ENCODE data around the gene ENPP1.
"Not testable (repeated sequence)": the region's sequence is repeated elsewhere in the genome, so short reads cannot be mapped to it uniquely, and the experiment has no call there.

The ENPP1 gene

DNA sequence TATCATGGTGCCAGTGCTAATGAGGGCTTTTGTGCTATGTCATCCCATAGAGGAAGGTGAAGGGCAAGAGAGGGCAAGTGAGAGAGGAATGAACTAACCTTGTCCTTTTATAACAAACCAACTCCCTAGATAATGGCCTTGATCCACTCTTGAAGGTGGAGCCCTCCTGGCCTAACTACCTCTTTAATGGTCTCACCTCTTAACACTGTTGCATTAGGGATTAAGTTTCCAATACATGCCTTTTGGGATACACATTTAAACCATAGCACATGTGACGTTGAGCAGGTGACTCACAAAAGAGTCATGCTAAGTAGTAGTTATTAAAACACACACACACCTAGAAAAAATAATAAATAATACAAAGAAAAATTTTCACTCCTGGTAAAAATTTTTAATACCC is 106.4 kb downstream of the ENPP1 start:
- DNase-seq (ENCODE audit: insufficient read length, low spot score) (no peak), FAIRE-seq (no peak)
- no peak for TF ChIP-seq POLR2A (IDR thresholded peaks at IDR 0.05; ENCODE audit: low read depth, low read length)

DNA sequence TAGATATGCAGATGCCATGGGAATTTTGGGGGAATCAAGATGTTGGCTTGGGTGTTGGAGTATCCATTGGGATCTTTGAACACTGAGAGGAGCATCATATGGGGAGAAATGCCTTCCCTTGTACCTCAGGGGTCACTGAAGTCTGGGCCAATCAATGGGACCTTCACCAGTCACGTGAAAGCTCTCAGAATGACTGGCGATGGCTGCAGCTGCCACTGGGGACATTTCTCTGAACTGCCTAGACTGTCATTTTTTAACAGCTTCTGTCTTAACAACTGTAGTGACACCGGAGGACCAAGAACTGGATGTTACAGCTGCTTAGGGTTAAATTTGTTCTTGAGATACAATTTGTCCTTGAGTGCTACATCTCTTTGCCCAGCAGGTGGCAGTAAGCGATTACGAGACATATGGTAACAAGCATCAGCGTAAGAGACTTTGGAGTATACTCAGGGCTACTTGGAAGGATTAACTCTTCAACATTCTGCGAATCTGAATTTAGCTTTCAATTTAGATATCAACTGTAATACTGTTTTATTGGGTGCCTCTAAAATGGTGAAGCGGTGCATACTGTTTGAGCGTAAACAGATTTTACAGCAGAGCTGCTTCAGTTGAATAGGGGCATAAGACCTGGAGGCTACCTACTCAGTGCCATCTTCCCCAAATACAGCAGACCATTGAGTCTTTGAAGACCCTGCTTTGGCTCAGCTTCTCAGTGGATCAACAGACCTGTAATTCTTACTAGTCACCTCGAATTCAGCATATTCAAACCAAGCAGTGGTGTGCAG is 107.3 kb downstream of the ENPP1 start:
- DNase-seq (ENCODE audit: insufficient read length, low spot score) (peak; percentile 17), FAIRE-seq (peak; percentile 76)

DNA sequence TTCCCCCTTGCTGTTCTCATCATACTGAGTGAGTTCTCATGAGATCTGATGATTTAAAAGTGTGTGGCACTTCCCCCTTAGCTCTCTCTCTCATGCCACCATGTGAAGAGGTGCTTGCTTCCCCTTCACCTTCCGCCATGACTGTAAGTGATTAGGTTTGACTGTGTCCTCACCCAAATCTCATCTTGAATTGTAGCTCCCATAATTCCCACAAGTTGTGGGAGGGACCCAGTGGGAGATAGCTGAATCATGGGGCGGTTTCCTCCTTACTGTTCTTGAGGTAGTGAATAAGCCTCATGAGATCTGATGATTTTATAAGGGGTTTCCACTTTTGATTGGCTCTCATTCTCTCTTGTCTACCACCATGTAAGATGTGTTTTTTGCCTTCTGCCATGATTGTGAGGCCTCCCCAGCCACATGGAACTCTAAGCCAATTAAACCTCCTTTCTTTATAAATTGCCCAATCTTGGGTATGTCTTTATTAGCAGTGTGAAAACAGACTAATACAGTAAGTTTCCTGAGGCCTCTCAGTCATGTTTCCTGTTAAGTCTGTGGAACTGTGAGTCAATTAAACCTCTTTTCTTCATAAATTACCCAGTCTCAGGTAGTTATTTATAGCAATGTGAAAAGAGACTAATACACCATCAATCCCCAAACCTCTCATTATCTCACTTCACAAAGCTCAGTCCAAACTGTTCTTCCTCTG is 108.4 kb downstream of the ENPP1 start:
- not testable (repeated sequence) for DNase-seq (ENCODE audit: insufficient read length, low spot score); FAIRE-seq

More for the DNA sequence above, 107.3 kb downstream of the ENPP1 start:
- TF ChIP-seq POLR2A (IDR thresholded peaks at IDR 0.05; ENCODE audit: low read depth, low read length): no peak

DNA sequence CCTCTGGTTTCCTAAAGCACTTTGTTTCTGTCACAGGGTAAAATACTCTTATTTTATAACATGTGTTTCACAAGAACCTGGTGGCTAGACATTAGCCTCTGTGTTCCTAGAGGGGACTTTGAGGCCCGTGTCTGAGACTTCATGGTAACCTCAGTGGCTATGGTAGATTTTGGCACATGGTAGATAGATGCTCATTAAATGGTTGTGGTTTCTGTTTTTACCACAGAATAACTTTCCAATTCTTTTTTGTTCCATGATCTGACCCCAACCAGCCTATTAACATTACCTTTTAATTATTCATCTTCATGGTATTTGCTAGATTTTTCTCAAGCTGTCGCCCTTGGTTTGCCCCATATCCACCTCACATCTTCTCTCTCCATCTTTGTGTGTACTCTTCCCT is 109.0 kb downstream of the ENPP1 start:
- no peak for TF ChIP-seq POLR2A (IDR thresholded peaks at IDR 0.05; ENCODE audit: low read depth, low read length)
- DNase-seq (ENCODE audit: insufficient read length, low spot score) (no peak), FAIRE-seq (no peak)

DNA sequence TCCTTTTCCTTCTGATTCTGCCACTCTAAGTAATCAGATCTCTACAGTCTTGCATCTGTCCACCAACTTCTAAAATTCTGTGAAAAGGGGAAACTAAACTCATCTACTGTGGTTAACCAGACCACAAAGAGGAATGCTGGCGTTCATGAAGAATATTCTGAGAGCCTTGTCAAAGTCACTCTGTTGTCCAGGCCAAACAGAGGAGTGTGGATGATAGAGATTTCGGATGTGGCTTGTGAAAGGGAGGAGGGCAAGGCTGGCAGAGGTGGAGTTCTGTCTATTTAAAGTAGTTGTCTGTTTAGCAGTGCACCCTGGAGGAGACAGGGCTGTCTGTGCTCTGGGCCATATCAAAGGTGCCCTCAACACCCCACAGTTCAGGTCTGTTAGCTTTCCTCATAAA is 109.5 kb downstream of the ENPP1 start:
- no peak for TF ChIP-seq POLR2A (IDR thresholded peaks at IDR 0.05; ENCODE audit: low read depth, low read length)
- DNase-seq (ENCODE audit: insufficient read length, low spot score) (no peak), FAIRE-seq (no peak)

DNA sequence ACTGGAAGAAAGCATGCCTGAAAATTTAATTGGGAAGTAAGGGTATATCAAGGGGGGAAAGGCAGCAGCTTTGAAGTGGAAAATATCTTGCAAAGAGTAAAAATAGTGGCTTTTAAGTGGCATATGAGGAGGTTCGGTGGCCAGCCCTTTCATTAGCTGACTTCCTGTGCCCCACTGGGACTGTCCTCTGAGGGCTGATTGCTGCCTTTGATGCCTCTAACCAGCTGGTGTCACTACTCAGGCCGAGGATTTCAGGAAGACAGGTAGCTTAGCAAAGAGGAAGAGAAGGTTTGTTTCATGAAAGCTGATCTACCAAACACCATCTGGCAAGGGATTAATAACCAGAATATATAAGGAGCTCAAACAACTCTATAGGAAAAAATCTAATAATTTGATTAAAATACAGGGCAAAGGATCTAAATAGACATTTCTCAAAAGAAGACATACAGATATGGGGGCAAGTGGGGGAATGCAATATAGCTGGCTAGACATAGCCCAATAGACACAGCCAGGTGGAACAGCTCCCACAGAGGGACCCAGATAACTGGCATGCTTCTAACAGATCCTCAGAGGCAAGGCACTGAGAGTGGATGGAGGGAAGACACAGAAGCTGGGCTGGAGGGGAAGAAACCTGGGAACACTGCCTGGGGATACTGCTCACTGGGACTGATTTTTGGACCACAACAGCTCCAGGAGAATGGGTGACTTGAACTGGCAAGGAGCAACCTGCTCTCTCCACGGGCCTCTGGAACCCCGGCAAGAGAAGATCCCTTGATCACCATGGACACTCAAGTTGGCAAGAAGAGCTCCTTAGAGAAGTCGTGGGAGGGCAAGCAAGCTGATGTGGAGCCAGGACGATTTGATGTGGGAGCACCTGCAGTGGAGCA is 110.2 kb downstream of the ENPP1 start:
- no peak for FAIRE-seq
- no peak for DNase-seq (ENCODE audit: insufficient read length, low spot score)
- no peak for TF ChIP-seq POLR2A (IDR thresholded peaks at IDR 0.05; ENCODE audit: low read depth, low read length)

DNA sequence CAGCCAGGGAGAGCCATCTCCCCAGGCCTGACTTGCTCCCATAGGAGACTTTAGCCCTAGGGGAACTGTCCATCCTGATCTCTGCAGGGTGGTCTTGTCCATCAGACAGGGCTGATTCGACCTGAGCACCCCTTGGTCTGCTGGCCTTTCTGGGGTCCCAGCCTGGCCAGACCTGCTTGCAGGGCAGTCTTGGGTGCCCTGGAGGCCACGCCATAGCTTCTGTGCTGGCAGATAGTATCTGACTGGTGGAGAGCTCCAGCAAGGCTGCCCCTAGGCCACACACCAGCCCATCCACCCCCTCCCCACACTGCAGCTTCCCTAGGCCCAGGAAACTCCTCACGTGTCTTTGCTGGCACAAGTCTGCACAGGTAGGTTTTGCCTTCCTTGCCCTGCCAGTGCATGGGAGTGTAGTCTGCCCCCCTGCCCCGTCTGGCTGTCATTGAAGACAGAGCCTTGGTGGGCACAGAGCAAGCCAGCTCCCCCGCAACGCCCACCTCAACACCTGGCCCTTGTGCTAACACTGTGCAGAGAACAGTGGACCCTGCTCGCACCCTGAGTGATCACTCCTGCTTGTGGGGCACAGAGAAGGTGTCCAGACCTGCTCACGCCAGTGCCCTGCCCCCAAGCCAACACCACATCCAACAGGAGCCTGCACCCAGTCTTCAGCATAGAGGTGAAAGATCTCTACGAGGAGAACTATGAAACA is 111.0 kb downstream of the ENPP1 start:
- no peak for TF ChIP-seq POLR2A (IDR thresholded peaks at IDR 0.05; ENCODE audit: low read depth, low read length)
- DNase-seq (ENCODE audit: insufficient read length, low spot score) (no peak), FAIRE-seq (no peak)

DNA sequence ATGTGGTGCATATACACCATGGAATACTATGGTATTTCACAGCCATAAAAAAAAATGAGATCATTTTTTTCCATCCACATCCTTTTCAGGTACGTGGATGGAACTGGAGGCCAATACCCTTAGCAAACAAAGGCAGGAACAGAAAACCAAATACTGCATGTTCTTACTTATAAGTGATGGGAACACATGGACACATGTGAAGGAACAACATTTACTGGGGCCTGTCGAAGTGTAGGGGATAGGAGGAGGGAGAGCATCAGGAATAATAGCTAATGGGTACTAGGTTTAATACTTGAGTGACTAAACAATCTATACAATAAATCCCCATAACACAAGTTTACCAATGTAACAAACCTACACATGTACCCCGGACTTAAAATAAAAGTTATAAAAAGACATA is 112.8 kb downstream of the ENPP1 start:
- FAIRE-seq (no peak), DNase-seq (ENCODE audit: insufficient read length, low spot score) (no peak)
- no peak for TF ChIP-seq POLR2A (IDR thresholded peaks at IDR 0.05; ENCODE audit: low read depth, low read length)

DNA sequence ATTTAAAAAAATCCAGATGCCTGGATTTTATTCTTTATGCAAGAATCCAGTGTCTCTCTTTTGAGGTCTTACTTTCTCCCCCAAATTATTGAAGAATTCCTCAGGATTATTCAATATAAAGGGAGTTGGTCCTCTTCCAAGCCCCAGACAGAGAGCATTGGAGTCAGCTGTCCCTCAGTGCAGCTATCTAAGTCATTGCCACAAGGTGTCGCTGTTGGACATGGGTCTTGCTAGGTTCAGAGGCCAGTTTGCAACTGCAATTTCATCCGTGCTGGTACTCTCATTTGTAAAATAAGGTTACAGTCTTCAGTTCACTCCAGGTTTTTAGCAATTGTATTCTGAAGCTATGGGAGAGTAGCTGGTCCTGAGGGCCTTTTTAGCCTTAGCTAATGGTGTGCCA is 115.5 kb downstream of the ENPP1 start:
- TF ChIP-seq POLR2A (IDR thresholded peaks at IDR 0.05; ENCODE audit: low read depth, low read length): no peak
- DNase-seq (ENCODE audit: insufficient read length, low spot score) (no peak), FAIRE-seq (peak; percentile 68)

DNA sequence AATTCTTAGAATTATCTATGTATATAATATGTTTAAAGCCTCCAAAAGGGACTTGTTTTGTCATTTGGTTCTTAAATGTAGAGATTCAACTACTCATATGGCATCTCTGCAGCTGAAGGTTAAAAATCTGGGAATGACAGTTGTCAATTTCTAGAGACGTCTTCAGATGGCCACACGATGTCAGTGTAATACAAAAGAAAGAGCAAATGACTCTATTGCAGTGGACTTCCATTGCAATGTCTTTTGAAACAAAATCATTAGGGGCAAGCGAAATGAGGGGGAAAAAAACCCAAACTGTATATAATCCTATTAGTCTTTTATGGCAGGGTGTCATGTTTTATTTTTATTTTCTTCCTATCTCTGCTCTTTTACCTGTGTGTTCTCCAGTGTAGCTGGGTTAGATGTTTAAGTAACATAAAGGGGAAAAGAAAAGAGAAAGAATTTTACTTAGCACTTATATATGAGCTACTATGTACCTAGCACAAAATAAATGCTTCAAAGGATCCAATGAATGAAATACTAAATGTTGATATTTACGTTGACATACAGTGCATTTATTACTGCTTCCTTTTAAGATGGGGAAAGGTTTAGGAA is 117.2 kb downstream of the ENPP1 start:
- DNase-seq (ENCODE audit: insufficient read length, low spot score) (no peak), FAIRE-seq (no peak)
- TF ChIP-seq POLR2A (IDR thresholded peaks at IDR 0.05; ENCODE audit: low read depth, low read length): no peak

DNA sequence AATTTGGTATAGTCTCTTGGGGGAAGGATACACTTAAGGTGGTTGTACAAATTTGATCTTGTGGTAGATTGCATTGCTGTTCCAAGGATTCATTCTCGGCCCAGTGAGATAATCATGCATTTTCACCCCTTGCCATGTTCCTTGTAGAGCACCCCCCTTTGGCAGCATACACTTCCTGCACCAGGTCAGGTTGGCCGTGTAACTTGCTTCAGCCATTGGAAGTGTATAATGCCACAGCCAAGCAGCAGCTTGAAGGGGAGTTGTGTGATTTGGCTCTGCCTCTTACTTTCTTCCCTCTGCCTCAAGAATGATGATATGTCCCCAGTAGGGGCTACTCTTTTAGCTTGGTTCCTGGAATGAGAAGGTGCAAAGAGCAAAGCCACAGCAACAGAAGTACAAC is 121.4 kb downstream of the ENPP1 start:
- FAIRE-seq: no peak

DNA sequence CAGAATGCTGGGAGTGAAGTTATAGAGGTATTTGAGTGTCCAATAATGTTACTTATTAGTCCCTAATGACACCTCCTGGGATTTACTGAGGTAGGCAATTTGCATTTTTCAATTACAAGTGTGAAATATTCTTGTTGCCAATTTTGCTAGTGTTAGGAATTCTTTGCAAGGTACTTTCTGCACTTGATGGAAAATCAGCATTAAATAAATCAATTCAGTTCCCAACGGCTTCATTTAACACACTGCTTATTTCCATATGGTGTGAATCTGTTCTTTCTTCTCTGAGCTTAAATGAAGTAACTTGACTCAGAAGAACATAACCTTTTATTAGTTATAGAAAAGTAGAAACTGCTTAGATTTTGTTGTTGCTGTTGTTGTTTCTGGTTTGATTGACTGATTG is 122.2 kb downstream of the ENPP1 start:
- FAIRE-seq: no peak
- no peak for DNase-seq (ENCODE audit: insufficient read length, low spot score)
- TF ChIP-seq POLR2A (IDR thresholded peaks at IDR 0.05; ENCODE audit: low read depth, low read length): no peak

More for the DNA sequence above, 121.4 kb downstream of the ENPP1 start:
- TF ChIP-seq POLR2A (IDR thresholded peaks at IDR 0.05; ENCODE audit: low read depth, low read length): no peak
- no peak for DNase-seq (ENCODE audit: insufficient read length, low spot score)

DNA sequence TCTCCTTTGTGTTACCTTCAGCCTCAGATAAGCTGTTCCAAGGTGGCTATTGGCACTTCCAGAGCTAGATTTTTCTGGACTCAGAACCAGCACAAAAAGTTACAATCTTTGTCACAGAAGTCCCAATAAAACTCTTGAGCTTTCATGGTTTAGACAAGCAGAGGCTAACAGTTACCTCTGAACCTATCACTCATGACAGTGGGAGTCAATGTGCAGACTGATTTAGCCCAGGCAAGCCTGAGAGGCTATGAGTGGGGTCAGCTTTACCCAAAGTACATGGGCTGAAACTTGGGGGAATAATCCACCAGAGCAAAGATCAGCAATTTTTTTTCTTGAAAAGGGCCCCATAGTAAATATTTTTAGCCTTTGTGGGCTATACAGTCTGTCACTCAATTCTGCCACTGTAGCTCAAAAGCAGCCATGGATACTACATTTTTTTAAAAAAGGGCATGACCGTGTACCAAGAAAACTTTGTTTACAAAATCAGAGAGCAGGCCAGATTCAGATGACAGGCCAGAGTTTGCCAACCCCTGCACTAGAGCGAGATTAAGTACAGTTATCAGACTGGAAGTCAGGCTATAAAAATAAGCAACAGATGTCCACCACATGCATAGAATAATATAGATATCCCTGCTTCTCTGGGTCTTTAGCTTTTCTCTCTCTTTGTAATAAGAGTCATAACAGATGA is 123.4 kb downstream of the ENPP1 start:
- TF ChIP-seq POLR2A (IDR thresholded peaks at IDR 0.05; ENCODE audit: low read depth, low read length): no peak
- DNase-seq (ENCODE audit: insufficient read length, low spot score): no peak
- no peak for FAIRE-seq
